ENCODE results near the gene ELANE.

Gene ELANE

DNA sequence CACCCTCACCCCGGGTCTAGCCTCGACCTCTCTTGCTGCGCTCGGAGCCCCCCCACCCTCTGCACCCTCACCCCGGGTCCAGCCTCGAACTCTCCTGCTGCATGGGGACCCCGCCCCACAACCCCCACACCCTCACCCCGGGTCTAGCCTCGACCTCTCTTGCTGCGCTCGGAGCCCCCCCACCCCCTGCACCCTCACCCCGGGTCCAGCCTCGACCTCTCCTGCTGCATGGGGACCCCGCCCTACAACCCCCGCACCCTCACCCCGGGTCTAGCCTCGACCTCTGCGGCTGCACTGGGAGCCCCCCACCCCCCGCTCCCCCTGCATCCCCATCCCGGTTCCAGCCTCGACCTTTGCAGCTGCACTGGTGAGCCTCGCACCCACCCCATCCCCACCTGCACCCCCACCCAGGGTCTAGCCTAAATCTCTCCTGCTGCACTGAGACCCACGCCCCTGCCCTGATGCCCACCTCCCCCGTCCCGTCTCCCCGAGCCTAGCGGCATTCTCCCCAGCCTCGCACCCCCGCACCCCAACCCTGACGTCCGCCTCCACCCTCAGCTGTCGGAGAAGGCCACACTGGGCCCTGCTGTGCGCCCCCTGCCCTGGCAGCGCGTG lies 9.1 kb downstream of the ELANE start:
- no peak for DNase-seq (ENCODE audit: low read depth in 3 of 3, low spot score in 1 of 3)

DNA sequence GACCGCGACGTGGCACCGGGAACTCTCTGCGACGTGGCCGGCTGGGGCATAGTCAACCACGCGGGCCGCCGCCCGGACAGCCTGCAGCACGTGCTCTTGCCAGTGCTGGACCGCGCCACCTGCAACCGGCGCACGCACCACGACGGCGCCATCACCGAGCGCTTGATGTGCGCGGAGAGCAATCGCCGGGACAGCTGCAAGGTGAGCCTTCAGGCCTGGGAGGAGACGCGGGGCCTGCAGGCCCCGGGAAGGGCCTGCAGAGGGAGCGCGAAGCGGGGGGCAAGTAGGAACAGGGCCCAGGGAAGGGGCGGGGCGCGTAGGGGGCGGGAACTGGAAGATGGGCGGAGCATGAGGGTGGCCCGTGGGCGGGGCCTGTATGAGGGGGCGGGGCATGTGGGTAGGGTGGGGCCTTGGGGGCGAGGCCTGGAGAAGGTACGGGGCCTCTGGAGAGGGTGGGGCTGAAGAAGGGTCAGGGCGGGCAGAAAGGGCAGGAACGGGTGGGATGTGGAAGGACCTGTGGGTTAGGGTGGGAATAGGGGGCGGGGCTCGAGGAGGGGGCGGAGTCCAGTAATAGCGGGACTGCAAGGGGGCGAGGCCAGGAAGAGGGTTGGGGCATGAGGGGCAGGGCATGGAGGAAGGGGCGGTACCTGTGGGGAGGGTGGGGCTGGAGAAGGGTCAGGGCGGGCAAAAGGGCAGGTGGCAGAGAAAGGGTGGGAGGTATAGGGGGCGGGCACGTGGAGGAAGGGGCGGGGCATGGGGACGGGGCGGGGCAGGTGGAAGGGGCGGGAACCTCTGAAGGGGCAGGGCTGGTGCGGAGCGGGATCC lies 9.9 kb downstream of the ELANE start:
- DNase-seq (ENCODE audit: low read depth in 3 of 3, low spot score in 1 of 3) = peak in 2 of 3 donors; percentile 45 to 59

DNA sequence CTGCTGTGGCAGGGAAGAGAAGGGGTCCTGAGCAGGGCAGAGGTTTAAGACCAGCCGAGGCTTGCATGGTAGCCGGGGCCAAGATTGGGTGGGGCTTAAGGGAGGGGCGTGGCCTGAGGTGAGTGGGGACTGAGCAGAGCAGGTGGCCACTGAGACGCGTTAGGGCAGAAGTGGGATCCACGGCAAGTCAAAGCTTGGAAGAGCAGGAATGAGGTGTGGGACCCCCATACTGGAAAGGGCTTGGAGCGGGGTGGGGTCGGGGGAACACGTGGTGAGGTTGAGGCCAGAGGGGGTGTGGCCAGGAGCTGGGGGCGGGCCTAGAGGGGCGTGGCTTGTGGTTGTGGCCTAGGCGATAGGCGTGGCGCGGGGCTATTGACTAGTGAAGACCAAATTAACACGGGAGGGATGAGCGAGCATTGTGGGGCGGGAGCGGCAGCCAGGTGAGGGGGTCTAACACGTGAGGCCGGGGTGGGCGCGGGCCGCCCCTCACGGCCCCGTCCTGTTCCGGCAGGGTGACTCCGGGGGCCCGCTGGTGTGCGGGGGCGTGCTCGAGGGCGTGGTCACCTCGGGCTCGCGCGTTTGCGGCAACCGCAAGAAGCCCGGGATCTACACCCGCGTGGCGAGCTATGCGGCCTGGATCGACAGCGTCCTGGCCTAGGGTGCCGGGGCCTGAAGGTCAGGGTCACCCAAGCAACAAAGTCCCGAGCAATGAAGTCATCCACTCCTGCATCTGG lies 10.6 kb downstream of the ELANE start:
- peak; percentile 47 to 69 (median 48) for DNase-seq (ENCODE audit: low read depth in 3 of 3, low spot score in 1 of 3)

DNA sequence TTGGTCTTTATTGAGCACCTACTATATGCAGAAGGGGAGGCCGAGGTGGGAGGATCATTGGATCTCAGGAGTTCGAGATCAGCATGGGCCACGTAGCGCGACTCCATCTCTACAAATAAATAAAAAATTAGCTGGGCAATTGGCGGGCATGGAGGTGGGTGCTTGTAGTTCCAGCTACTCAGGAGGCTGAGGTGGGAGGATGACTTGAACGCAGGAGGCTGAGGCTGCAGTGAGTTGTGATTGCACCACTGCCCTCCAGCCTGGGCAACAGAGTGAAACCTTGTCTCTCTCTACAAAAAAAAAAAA lies 11.2 kb downstream of the ELANE start:
- DNase-seq (ENCODE audit: low read depth in 3 of 3, low spot score in 1 of 3) = no peak

DNA sequence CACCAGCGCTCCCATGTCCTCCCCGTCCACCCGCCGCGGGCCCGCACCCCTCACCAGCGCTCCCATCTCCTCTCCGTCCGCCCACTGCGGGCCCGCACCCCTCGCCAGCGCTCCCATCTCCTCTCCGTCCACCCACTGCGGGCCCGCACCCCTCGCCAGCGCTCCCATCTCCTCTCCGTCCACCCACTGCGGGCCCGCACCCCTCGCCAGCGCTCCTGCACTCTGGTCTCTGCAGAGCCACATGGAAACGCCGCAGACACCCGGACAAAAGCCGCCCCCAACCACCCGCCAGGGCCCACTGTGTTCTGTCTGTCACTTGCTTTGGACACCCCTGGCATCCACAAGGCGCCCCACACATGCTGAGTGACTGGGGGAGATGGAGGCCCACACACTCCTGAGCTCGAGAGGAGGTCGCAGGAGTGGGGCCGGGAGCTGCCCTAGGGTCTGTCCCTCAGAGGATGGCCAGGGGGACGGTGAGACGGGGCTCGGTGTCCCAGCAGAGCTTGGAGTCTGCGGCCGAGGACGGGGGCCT lies 14.7 kb downstream of the ELANE start:
- DNase-seq (ENCODE audit: low read depth in 3 of 3, low spot score in 1 of 3) = no peak

DNA sequence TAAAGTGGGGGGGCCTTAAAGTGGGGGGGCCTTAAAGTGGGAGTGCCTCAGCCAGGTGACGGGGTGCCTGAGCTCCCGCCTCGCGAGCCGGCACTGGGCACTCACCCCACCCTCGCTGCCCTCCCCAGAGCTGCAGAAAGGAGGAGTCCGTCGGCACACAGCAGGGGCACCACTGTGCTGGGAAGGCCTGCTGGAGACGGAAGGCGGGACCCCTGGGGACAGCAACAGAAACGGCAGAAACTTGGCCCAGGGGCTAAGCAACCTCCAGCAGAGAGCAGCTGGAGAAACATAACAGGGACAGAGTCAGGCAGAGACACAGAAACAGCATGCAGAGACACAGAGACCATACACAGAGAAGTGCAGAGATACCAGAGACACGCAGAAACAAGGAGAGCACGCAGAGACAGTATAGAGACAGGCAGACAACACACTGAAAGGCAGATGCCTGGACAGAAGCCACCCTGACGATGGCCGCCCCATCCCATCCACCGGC lies 15.2 kb downstream of the ELANE start:
- no peak for DNase-seq (ENCODE audit: low read depth in 3 of 3, low spot score in 1 of 3)

DNA sequence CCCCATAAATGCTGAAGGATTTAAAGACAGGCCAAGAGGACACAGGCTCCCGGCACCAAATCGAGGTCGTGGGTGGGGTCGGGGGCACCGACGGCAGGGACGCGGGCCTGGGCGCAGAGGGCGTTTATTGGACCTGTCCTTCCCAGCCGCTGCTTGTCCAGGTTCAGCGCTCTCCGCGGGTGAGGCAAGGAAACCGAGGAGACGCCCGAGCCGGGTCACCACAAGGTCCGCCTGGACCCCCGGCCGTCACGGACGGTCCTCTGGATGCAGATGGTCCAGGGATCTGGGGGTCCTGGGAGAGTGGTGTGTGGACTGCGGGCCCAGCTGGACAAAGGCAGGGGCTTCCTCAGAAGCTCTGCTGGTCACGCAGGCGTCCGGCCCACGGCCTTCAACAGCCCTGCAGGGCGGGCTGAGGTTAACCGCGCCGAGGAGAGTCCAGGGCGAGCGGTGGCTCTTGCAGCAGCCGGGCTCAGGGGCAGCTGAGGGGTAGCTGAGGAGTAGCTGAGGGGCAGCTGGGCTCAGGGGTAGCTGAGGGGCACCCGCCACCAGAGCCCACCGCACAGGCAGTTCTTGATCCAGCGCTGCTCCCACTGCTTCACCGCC lies 15.9 kb downstream of the ELANE start:
- no peak for DNase-seq (ENCODE audit: low read depth in 3 of 3, low spot score in 1 of 3)

DNA sequence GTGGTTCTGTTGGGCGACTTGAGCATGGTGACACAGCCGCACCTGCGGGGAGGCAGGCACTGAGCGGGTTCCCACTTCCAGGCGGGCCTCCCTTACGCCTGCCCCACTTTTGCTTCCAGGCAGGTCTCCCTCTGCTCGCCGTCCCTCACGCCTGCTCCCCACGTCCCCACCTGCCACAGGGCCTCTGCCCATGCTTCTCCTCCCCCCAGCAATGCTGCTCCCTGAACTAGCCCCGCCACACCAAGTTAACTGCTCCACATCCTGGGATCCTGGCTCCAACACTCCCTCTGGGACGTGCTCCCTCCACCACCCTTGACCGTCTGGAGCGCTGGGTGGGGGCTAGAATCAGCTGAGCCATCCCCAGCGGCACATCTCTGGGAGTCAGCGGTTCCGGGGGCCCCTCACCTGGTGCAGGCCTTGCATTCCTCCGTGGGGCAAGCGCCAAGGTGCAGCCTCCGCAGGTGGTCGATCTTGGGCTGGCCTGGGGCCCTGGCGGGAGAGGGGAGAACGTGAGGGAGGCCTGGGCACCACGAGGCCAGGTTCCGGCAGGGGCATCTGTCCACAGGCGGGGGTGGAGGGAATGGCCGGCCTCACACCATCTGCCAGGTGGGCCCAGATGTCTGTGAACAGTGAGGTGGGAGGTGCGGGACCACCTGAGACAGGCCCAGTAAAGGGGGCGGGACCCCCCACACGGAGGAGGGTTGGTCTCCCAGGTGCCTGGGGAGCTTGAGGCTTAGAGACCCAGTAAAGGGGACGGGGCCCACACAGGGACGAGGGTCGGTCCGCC lies 16.5 kb downstream of the ELANE start:
- DNase-seq (ENCODE audit: low read depth in 3 of 3, low spot score in 1 of 3) = no peak

DNA sequence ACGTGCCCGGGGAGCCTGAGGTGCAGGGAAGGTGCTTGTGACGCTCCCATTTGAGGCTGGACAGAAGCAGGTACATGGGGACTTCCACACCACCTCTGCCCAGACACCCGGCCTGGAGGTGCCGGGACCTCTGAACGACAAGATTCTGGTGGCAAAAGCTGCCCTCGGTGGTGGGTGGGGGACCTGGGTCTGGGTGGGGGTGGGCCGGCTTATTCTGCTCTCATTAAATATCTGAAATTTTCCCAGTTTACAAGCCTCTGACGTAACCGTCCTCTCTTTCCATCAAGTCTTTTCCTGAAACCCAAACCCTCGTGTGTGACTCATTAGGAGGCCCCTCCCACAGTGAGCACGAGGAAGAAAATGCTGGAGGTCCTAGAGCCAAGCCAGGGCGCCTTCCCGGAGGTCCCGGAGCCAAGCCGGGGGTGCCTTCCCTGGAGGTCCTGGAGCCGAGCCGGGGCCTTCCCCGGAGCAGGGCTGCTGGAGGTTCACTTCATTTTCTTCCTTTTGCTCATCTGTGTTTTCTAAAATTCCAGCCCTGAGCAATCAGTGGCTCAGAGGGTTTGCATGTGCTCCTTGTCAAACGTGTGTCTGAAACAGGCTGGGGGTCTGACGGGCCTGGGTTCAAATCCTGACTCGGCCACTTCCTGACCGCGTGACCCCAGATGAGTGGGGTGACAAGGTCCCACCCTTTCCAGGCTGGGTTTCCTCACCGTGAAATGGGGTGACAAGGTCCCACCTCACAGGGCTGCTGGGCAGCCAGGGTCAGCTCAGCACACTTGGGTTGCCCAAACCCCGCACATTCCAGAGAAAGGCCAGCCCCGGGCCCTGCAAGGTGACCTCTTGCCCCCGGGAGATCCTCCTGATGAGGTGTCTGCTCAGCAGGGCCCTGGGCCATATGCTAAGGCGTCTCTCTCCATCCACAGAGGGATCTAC lies 17.4 kb downstream of the ELANE start:
- DNase-seq (ENCODE audit: low read depth in 3 of 3, low spot score in 1 of 3) = no peak

DNA sequence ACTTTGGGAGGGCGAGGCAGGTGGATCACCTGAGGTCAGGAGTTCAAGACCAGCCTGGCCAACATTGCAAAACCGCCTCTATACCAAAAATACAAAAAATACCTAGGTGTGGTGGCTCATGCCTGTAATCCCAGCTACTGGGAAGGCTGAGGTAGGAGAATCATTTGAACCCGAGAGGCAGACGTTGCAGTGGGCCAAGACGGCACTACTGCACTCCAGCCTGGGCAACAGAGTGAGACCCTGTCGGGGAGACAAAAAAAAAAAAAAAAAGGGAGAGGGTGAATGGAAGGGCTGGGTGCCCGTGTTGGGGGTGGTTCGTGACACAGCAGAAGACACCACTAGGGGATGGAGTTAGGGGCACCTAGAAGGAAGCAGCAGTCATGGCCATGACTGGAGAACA lies 18.2 kb downstream of the ELANE start:
- DNase-seq (ENCODE audit: low read depth in 3 of 3, low spot score in 1 of 3) = no peak

DNA sequence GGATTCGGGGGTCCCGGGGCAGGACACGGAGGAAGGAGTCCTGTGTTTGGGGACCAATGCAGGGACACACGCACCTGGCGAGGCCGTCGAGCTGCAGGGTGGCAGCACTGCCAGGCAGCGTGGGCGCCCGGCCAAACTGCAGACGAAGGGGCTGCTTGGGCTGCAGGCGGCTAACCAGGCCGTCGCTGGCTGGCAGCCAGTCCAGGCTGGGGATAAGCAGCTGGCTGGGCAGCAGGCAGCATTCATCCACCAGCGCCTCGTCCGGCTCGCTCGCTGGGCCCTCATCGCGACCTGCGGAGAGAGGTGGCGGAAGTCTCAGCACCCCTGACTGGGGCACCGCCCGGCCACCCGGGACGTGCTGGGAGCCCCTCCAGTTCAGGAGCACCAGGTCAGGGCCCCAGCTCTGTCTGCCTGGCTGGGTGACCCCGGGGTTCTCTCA lies 18.9 kb downstream of the ELANE start:
- DNase-seq (ENCODE audit: low read depth in 3 of 3, low spot score in 1 of 3) = no peak

DNA sequence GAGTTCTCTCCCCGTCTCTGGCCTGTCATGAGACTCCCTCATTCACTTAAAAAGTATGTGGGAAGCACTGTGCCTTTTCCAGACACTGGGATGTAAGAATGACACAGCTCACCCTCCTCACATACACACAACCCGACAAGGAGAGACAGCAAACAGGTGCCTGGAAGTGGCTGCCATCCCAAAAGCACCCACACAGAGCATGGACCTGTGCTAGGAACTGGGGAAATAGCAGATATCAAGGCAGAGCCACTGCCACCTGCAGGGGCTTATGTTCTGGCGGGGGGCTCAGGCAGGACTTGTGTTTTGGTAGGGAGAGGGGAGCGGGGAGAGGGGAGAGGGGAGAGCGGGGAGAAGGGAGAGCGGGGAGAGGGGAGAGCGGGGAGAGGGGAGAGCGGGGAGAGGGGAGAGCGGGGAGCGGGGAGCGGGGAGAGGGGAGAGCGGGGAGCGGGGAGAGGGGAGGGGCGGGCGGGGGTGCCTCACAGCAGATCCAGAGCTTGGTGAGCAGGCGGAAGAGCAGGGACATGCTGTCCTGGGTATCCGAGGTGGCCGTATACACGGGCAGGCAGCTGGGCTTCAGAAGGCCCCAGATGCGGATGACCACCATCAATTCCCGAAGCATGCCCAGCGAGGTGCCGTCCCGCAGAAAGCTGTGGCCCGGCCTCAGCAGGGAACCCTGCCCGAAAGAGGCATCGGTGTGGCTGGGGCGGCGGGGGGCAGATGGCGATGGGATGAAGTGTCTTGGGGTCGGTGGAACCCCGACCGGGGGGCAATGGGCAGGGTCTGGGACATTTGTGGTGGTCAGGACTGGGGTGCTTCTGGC lies 19.6 kb downstream of the ELANE start:
- DNase-seq (ENCODE audit: low read depth in 3 of 3, low spot score in 1 of 3) = no peak

DNA sequence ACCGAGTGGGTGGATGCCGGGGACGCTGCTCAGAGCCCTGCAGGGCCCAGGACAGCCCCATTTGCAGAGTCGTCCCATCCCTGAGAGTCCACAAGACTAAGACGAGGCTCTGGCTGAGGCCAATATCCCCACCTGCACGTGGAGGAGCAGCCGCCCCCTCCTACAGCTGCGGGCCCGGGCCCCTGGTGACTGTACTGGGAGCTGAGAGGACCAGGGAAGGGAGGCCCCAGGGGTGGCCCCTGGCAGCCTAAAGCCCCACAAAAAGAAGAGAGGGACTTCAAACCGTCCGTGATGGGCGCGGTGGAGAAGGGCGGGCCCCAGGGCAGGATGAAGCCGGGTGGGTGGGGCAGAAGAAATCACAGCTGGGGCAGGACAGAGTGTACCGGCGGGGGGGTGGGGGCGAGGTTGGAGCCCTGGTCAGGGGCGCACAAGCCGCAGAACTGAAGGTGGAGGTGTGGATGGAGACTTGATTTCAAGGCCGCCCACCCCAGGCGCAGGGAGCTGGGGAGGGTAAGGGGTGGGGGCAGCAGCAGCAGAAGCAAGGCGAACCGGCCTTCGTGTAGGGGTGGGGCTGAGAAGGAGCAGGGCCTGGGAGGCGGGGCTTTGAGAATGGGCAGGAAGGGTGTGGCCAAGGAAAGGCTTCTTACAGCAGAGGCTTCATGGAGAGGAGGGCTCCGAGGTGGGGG lies 20.3 kb downstream of the ELANE start:
- DNase-seq (ENCODE audit: low read depth in 3 of 3, low spot score in 1 of 3) = peak; percentile 45 to 63 (median 53)

DNA sequence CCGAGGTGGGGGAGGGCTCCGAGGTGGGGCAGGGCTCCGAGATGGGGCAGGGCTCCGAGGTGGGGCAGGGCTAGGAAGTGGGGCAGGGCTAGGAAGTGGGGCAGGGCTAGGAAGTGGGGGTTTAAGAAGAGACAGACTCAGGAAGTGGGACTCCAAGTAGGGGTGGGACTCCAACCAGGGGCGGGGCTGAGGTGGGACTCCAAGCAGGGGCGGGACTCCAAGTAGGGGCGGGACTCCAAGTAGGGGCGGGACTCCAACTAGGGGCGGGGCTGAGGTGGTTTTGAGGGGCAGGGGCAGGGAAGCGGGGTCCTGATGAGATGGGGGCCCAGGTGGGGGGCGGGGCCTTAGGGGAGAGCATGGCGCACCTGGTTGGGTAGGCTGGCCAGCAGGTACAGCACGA lies 21.0 kb downstream of the ELANE start:
- peak; percentile 21 to 70 (median 46) for DNase-seq (ENCODE audit: low read depth in 3 of 3, low spot score in 1 of 3)

DNA sequence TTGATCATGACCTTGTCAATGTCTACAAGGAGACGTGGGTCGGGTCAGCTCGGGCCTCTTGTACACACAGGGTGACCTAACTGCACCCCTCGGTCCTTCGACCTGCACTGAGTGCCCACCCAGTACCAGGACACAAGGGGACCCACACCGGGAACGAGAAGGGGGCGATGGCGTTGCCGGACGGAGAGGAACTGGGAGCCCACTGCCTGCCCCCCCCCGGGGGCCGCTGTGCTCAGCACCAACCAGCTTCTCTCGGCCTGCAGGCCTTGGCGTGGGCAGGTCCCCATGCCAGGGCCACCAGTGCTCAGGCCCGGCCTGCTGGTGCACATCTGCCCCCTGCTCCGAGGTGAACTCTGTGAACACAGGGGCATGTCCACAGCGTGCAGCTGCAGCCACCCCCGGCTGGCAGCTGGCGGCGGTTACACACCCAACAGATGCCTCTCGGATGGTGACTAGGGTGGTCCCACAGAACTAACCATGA lies 21.5 kb downstream of the ELANE start:
- no peak for DNase-seq (ENCODE audit: low read depth in 3 of 3, low spot score in 1 of 3)

DNA sequence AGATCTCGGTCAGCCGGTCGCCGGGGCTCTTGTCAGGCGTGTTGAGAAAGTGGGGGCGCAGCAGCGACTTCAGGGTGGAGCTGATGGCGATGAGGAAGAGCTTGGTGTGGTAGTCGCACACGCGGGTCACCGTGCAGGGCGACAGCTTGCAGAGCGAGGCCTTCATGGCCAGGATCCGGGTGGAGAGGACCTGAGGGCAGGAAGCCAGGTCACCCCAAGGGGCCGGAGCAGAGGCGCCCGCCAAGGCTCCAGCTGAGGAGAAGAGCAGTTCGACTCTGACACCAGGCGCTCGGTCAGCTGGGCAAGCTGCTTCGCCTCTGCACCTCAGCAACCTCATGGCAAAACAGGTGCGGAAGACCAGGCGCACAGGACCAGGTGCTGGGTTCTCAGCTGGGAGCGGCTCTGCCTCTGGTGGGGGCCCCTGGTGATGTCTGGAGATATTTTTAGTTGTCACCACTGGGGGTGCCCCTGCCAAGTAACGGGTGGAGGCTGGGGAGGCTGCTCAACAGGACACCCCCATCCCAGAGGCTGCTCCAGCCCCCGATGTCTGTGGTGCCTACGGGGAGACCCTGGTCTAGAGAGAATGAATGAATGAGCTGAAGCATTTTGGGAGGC lies 23.3 kb downstream of the ELANE start:
- DNase-seq (ENCODE audit: low read depth in 3 of 3, low spot score in 1 of 3) = no peak

DNA sequence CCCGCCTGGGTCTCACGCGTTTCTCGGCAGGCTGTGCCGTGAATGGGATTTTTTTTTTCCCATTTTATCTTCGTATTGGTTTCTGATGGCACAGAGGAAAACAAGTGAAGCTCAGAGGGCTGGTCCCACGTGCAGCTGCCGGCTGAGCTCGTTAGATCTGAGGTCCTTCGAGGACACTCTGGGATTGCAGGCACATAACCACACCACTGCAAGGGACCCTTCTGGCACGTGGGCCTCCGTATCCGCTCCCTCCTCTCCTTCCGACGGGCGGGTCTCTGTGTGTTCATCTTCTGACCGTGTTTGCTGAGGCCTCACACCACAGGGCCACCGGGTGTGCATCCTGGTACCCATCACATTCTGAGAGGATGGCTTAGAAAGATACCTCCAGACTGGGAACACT lies 24.0 kb downstream of the ELANE start:
- DNase-seq (ENCODE audit: low read depth in 3 of 3, low spot score in 1 of 3) = no peak
